GM19043 (cell line): ENCODE data around the gene TTC1.

ENCODE experiments used
- ATAC-seq: cut with Tn5 transposase; IDR thresholded peaks from one replicate; pipeline ENCODE4 v1.9.1; 2021; ENCODE audit warnings: low read depth; ENCODE audit not compliant: unreplicated experiment

TTC1 gene

GRCh38 chr5:160082614-160083500, 73.9 kb downstream of the TTC1 start:
- no peak for ATAC-seq

- no peak for ATAC-seq
Measured at GRCh38 chr5:160083501-160083900, 74.6 kb downstream of the TTC1 start.

GRCh38 chr5:160084144-160084543, 75.2 kb downstream of the TTC1 start:
- ATAC-seq, result no peak

GRCh38 chr5:160087199-160087598, 78.3 kb downstream of the TTC1 start:
- no peak for ATAC-seq

- no peak for ATAC-seq
Measured at GRCh38 chr5:160088805-160089204, 79.9 kb downstream of the TTC1 start.

GRCh38 chr5:160089531-160089930, 80.6 kb downstream of the TTC1 start:
- no peak for ATAC-seq

GRCh38 chr5:160090059-160090458, 81.1 kb downstream of the TTC1 start:
- ATAC-seq, result no peak

GRCh38 chr5:160092514-160092913, 83.6 kb downstream of the TTC1 start:
- ATAC-seq, result no peak

- ATAC-seq, result peak; percentile 67
Measured at GRCh38 chr5:160092960-160093707, 84.2 kb downstream of the TTC1 start.

GRCh38 chr5:160096178-160096577, 87.2 kb downstream of the TTC1 start:
- no peak for ATAC-seq

GRCh38 chr5:160097991-160098390, 89.1 kb downstream of the TTC1 start:
- no peak for ATAC-seq

GRCh38 chr5:160105686-160106360, 96.9 kb downstream of the TTC1 start:
- ATAC-seq, result peak; percentile 89

GRCh38 chr5:160108124-160108523, 99.2 kb downstream of the TTC1 start:
- ATAC-seq, result no peak
